ENCODE measurements around the gene TMEM108.

Gene TMEM108

GRCh38 chr3:133162670-133163305 is 124.6 kb downstream of the TMEM108 start:
- Histone ChIP-seq H3K4me3 (ENCODE audit: low read length) (no peak overlapping the region), H3K36me3 (ENCODE audit: insufficient read depth, low read length) (no peaks in the 10 kb centered on the region), H3K9me3 (ENCODE audit: low read length) (no peaks in the 10 kb centered on the region), H3K27me3 (ENCODE audit: insufficient read depth, low read length) (no peaks in the 10 kb centered on the region), H2AFZ (ENCODE audit: low read depth, low read length) (no peak overlapping the region), H3K4me1 (ENCODE audit: insufficient read depth, low read length) (no peaks in the 10 kb centered on the region)

GRCh38 chr3:133167340-133168024 is 129.3 kb downstream of the TMEM108 start:
- H3K36me3 ChIP-seq (ENCODE audit: insufficient read depth, low read length) = no peaks in the 10 kb centered on the region
- no peaks in the 10 kb centered on the region for H3K9me3 ChIP-seq (ENCODE audit: low read length)
- H2AFZ ChIP-seq (ENCODE audit: low read depth, low read length) = no peak overlapping the region
- H3K4me3 ChIP-seq (ENCODE audit: low read length) = no peak overlapping the region
- no peaks in the 10 kb centered on the region for H3K4me1 ChIP-seq (ENCODE audit: insufficient read depth, low read length)
- no peaks in the 10 kb centered on the region for H3K27me3 ChIP-seq (ENCODE audit: insufficient read depth, low read length)

- Histone ChIP-seq H3K9me3 (ENCODE audit: low read length) (no peaks in the 10 kb centered on the region), H3K4me3 (ENCODE audit: low read length) (no peak overlapping the region), H3K36me3 (ENCODE audit: insufficient read depth, low read length) (no peaks in the 10 kb centered on the region), H3K27me3 (ENCODE audit: insufficient read depth, low read length) (no peaks in the 10 kb centered on the region), H2AFZ (ENCODE audit: low read depth, low read length) (no peak overlapping the region), H3K4me1 (ENCODE audit: insufficient read depth, low read length) (no peaks in the 10 kb centered on the region)
Observed at GRCh38 chr3:133168025-133168401, 129.8 kb downstream of the TMEM108 start.

- no peaks in the 10 kb centered on the region for H3K4me1 ChIP-seq (ENCODE audit: insufficient read depth, low read length)
- no peak overlapping the region for H2AFZ ChIP-seq (ENCODE audit: low read depth, low read length)
- no peaks in the 10 kb centered on the region for H3K36me3 ChIP-seq (ENCODE audit: insufficient read depth, low read length)
- H3K4me3 ChIP-seq (ENCODE audit: low read length) = no peak overlapping the region
- H3K27me3 ChIP-seq (ENCODE audit: insufficient read depth, low read length) = no peaks in the 10 kb centered on the region
- no peaks in the 10 kb centered on the region for H3K9me3 ChIP-seq (ENCODE audit: low read length)
Observed at GRCh38 chr3:133169331-133170068, 131.3 kb downstream of the TMEM108 start.

GRCh38 chr3:133171831-133172230 is 133.6 kb downstream of the TMEM108 start:
- no peak overlapping the region for H2AFZ ChIP-seq (ENCODE audit: low read depth, low read length)

GRCh38 chr3:133181392-133182150 is 143.4 kb downstream of the TMEM108 start:
- no peaks in the 10 kb centered on the region for H3K36me3 ChIP-seq (ENCODE audit: insufficient read depth, low read length)
- no peaks in the 10 kb centered on the region for H3K4me1 ChIP-seq (ENCODE audit: insufficient read depth, low read length)
- H3K27me3 ChIP-seq (ENCODE audit: insufficient read depth, low read length) = no peaks in the 10 kb centered on the region
- no peak overlapping the region for H3K4me3 ChIP-seq (ENCODE audit: low read length)
- H2AFZ ChIP-seq (ENCODE audit: low read depth, low read length) = no peak overlapping the region
- H3K9me3 ChIP-seq (ENCODE audit: low read length) = no peaks in the 10 kb centered on the region

More at GRCh38 chr3:133171831-133172230, 133.6 kb downstream of the TMEM108 start:
- Histone ChIP-seq H3K36me3 (ENCODE audit: insufficient read depth, low read length) (no peaks in the 10 kb centered on the region), H3K4me1 (ENCODE audit: insufficient read depth, low read length) (no peaks in the 10 kb centered on the region), H3K27me3 (ENCODE audit: insufficient read depth, low read length) (no peaks in the 10 kb centered on the region), H3K4me3 (ENCODE audit: low read length) (no peak overlapping the region), H3K9me3 (ENCODE audit: low read length) (no peaks in the 10 kb centered on the region)

GRCh38 chr3:133187870-133188379 is 149.7 kb downstream of the TMEM108 start:
- Histone ChIP-seq H3K4me1 (ENCODE audit: insufficient read depth, low read length) (no peaks in the 10 kb centered on the region), H3K36me3 (ENCODE audit: insufficient read depth, low read length) (no peaks in the 10 kb centered on the region), H3K9me3 (ENCODE audit: low read length) (no peaks in the 10 kb centered on the region), H2AFZ (ENCODE audit: low read depth, low read length) (no peak overlapping the region), H3K27me3 (ENCODE audit: insufficient read depth, low read length) (no peaks in the 10 kb centered on the region), H3K4me3 (ENCODE audit: low read length) (no peak overlapping the region)

- Histone ChIP-seq H3K9me3 (ENCODE audit: low read length) (no peaks in the 10 kb centered on the region), H3K27me3 (ENCODE audit: insufficient read depth, low read length) (no peaks in the 10 kb centered on the region), H3K4me3 (ENCODE audit: low read length) (no peak overlapping the region), H3K36me3 (ENCODE audit: insufficient read depth, low read length) (no peaks in the 10 kb centered on the region), H3K4me1 (ENCODE audit: insufficient read depth, low read length) (no peaks in the 10 kb centered on the region), H2AFZ (ENCODE audit: low read depth, low read length) (no peak overlapping the region)
Observed at GRCh38 chr3:133188996-133189395, 150.8 kb downstream of the TMEM108 start.

- Histone ChIP-seq H3K27me3 (ENCODE audit: insufficient read depth, low read length) (no peaks in the 10 kb centered on the region), H3K4me1 (ENCODE audit: insufficient read depth, low read length) (no peaks in the 10 kb centered on the region), H3K9me3 (ENCODE audit: low read length) (no peaks in the 10 kb centered on the region), H2AFZ (ENCODE audit: low read depth, low read length) (no peak overlapping the region), H3K36me3 (ENCODE audit: insufficient read depth, low read length) (no peaks in the 10 kb centered on the region), H3K4me3 (ENCODE audit: low read length) (no peak overlapping the region)
Observed at GRCh38 chr3:133189893-133190292, 151.7 kb downstream of the TMEM108 start.

- no peak overlapping the region for H2AFZ ChIP-seq (ENCODE audit: low read depth, low read length)
- H3K36me3 ChIP-seq (ENCODE audit: insufficient read depth, low read length) = no peaks in the 10 kb centered on the region
Observed at GRCh38 chr3:133191818-133192217, 153.6 kb downstream of the TMEM108 start.

GRCh38 chr3:133192363-133192945 is 154.3 kb downstream of the TMEM108 start:
- peaks cover 2% of the 10 kb centered on the region for H3K4me1 ChIP-seq (ENCODE audit: insufficient read depth, low read length)
- H3K9me3 ChIP-seq (ENCODE audit: low read length) = no peaks in the 10 kb centered on the region
- no peak overlapping the region for H2AFZ ChIP-seq (ENCODE audit: low read depth, low read length)
- no peak overlapping the region for H3K4me3 ChIP-seq (ENCODE audit: low read length)
- H3K36me3 ChIP-seq (ENCODE audit: insufficient read depth, low read length) = no peaks in the 10 kb centered on the region
- no peaks in the 10 kb centered on the region for H3K27me3 ChIP-seq (ENCODE audit: insufficient read depth, low read length)

More at GRCh38 chr3:133191818-133192217, 153.6 kb downstream of the TMEM108 start:
- no peaks in the 10 kb centered on the region for H3K27me3 ChIP-seq (ENCODE audit: insufficient read depth, low read length)
- H3K4me1 ChIP-seq (ENCODE audit: insufficient read depth, low read length) = peaks cover 2% of the 10 kb centered on the region
- H3K4me3 ChIP-seq (ENCODE audit: low read length) = no peak overlapping the region
- H3K9me3 ChIP-seq (ENCODE audit: low read length) = no peaks in the 10 kb centered on the region

GRCh38 chr3:133192967-133193366 is 154.8 kb downstream of the TMEM108 start:
- H2AFZ ChIP-seq (ENCODE audit: low read depth, low read length) = no peak overlapping the region
- H3K4me3 ChIP-seq (ENCODE audit: low read length) = no peak overlapping the region
- H3K4me1 ChIP-seq (ENCODE audit: insufficient read depth, low read length) = peaks cover 2% of the 10 kb centered on the region
- no peaks in the 10 kb centered on the region for H3K27me3 ChIP-seq (ENCODE audit: insufficient read depth, low read length)
- H3K9me3 ChIP-seq (ENCODE audit: low read length) = no peaks in the 10 kb centered on the region
- no peaks in the 10 kb centered on the region for H3K36me3 ChIP-seq (ENCODE audit: insufficient read depth, low read length)

Data from neuron (in vitro differentiated cells).